Stimulated activated naive CD4-positive, alpha-beta T cell treated with Interleukin-2 at 50 U/mL for 16 hours (primary cell): ENCODE data around the gene OTOGL.

Experiments
- DNase-seq: peaks from one replicate; lab custom pipeline; 2025; lab: John Stamatoyannopoulos, UW

The OTOGL gene

GRCh38 chr12:80377140-80377794 is 277.9 kb downstream of the OTOGL start:
- DNase-seq = no peak

- no peak for DNase-seq
Measured at GRCh38 chr12:80381121-80381520, 281.8 kb downstream of the OTOGL start.

GRCh38 chr12:80382254-80382653 is 282.9 kb downstream of the OTOGL start:
- no peak for DNase-seq

GRCh38 chr12:80400571-80400991 is 301.2 kb downstream of the OTOGL start:
- DNase-seq = no peak

GRCh38 chr12:80401191-80401590 is 301.9 kb downstream of the OTOGL start:
- DNase-seq = no peak

GRCh38 chr12:80404629-80405028 is 305.3 kb downstream of the OTOGL start:
- DNase-seq = no peak

GRCh38 chr12:80406253-80406652 is 306.9 kb downstream of the OTOGL start:
- DNase-seq = no peak

GRCh38 chr12:80411787-80412186 is 312.4 kb downstream of the OTOGL start:
- DNase-seq = no peak

GRCh38 chr12:80412343-80412953 is 313.1 kb downstream of the OTOGL start:
- DNase-seq = no peak

- DNase-seq = no peak
Measured at GRCh38 chr12:80413462-80413861, 314.1 kb downstream of the OTOGL start.

- DNase-seq = no peak
Measured at GRCh38 chr12:80415466-80415865, 316.1 kb downstream of the OTOGL start.

- DNase-seq = no peak
Measured at GRCh38 chr12:80419644-80420043, 320.3 kb downstream of the OTOGL start.

- DNase-seq = no peak
Measured at GRCh38 chr12:80420075-80420474, 320.7 kb downstream of the OTOGL start.

- DNase-seq = no peak
Measured at GRCh38 chr12:80422550-80422949, 323.2 kb downstream of the OTOGL start.
